Stimulated activated CD4-positive, alpha-beta T cell treated with anti-CD3 and anti-CD28 coated beads, Interleukin-1b, Interleukin-23, amount 100 ng/mL, for 4 hours (primary cell): ENCODE data around the gene LMO1.

Experiments
- DNase-seq, 2 donors: peaks; one replicate each; pipeline ENCODE4 v3.0.0-alpha.2; 2020; ENCODE audit warnings: low read depth in 2 of 2

Gene LMO1

GRCh38 chr11:8263109-8263768 is 439 bp downstream of the LMO1 start:
- DNase-seq = no peak

DNA sequence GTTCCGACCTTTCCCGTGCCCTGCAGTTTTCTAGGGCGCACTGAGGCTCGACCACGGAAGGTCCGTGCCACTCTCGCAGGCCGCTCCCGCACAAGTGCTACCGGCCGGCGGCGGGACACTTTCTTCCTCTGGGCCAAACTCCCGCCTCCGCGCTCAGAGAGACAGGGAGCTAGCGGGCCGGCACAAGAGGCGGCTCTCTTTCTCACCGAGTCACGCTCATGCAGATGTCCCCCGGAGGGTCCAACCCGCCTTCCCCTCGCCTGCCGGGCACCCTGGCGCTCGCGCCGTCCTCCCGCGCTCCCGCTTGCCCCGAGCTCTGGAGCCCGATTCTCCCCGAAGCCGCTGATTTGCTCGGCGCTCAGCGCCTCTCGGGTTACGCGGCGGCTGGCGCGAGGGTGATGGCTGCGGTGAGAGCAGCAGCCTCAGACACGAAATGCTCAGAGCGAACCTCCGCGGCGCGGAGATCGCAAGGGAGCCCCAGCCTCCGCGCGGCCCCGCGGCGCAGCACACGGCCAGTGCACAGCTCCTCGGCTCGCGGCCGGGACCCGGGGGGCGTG is 1.0 kb downstream of the LMO1 start:
- peak in 1 of 2 donors; percentile 22 for DNase-seq

DNA sequence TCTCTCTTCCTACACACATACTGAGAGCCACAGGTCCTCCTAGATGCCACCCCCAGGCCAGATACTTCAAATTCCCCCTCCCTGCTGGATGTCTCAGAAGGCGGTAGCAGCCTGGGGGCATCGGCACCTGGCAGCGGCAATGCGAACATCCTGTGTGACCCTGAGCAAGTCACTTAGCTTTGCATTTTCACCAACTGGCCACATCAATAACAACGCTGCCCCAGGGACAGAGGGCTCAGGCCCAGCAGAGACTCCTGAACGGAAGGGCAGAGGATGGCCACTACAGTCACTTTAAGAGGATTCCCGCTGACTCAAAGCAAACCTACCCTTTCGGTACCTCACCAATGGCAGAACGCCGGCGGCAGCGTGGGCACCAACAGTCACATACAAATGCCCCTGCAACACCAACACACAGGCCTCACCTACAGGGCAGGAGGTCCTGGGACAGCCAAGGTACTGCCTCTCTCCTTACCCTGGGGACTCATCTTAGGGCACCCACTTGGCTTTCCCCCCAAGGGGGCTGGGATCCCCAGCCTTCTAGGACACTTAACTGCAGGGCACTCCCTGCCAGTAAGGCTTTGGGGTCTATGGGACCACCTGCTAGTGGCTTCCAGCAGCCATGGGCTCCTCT is 1.6 kb downstream of the LMO1 start:
- no peak for DNase-seq

GRCh38 chr11:8261291-8261690 is 2.4 kb downstream of the LMO1 start:
- no peak for DNase-seq

DNA sequence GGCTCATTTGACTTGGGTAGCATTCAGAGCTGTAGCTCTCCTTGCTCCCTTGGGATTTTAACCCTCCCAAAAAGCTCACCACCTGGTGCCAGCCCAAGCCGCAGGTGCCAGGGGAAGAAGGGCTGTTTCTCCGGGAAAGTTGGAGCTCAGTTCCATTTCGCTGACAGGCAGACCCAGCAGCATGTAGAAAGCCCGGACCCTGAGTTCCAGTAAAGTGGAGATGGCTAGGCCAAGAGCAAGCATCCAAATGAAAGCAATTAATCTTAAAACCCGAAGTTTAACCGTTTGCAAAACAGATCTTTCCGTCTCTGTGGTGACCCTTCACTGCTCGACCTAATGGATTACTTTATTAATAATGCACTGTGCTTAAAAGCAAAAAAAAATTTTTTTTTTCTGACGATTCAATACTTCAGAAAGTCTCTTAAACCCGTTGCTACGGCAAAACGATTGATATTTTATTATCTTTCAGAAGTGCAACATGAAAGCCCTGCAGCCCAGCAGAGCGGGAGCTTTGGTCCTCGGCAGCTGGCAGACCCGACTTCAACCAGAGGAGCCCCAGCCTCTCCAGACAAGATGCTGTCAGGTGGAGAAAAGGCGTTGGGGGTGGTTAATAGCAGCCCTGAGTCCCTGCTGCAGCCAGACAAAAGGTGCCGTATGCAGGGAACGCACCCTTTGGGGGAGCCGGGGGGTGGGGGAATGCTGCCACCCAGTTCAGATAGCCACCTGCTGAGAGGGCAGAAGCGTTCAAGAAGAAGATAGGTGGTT is 3.3 kb downstream of the LMO1 start:
- no peak for DNase-seq

DNA sequence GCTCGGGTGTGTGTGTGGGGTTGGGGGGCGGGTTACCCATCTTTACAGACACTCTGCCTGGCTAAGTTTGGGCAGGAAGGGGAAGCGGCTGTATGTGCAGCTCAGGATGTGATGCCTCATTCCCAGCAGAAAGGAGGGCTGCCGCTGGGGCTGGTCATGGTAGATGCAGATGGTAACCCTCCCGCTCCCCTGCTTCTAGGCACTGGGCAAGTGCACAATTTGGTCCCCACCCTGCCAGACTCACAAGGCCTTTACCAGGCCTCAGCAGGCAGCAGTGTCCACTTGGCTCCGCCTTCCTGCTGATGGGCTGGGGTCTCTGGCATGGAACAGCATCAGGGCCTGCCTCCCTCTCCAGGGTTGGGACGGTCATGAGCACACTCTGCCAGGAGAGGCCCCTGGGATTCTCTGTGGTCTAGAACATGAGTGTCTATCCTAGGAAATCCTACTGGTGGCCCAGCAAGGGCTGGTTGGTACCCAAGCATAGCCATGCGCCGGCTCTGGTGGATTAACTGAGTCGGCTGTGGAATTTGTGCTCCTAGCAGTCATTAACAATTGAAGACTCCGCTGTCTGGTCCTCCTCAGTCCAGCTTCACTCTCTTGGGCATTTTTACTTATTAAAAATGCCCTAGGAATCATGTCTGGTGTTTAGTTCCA is 4.2 kb downstream of the LMO1 start:
- DNase-seq = no peak

- DNase-seq = no peak
These were observed 4.9 kb downstream of the LMO1 start for GRCh38 chr11:8258784-8259183.

DNA sequence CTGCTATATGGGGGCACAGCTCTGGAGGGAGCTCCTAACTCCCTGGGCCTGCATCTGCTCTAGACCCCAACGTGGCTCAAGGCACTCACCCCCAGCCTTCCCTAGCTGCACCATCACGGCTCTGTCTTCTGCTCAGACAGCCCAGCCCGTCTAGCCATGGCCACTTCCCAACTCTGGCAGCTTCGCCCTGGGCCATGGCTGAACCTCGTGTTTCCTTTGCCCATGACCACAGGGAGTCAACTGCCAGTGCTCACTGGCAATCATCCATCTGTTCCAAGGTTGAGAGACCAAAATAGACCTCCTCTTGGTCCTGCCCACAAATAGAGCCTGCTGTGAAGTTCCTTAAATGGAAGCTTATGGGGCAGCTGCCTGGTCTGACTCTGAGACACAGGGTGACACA is 5.4 kb downstream of the LMO1 start:
- no peak for DNase-seq

DNA sequence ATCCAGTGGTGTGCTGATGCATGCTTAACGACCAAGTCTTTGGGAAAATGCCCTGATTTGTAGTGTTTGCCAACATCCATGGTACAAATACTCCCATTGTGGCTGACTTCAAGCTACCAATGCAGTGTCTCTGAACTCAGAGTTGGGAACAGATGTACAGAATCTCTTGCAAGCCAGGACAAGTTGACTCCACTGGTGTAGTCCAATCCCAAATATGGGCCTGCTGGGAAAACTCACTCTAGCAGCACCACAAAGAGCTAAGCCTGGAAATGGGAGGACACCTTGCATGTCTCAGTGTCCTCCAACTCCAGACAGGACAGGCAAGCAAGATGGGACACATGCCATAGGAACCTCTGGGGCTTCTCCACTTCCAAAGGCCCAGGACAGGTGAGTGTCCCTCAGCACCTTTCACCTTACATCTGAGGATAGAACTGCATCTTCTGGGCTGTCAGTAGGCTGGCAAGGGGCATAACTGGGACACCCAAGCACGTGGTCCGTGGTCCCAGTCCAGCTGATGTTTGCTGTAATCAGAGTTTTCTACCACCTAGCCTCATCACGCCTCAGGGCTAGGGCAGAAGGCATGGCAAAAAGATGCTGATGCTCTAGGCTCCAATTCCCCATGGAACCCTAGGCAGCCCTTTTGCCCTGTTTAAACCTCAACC is 6.5 kb downstream of the LMO1 start:
- no peak for DNase-seq

- DNase-seq = no peak
These were observed 7.2 kb downstream of the LMO1 start for GRCh38 chr11:8256271-8257002.

DNA sequence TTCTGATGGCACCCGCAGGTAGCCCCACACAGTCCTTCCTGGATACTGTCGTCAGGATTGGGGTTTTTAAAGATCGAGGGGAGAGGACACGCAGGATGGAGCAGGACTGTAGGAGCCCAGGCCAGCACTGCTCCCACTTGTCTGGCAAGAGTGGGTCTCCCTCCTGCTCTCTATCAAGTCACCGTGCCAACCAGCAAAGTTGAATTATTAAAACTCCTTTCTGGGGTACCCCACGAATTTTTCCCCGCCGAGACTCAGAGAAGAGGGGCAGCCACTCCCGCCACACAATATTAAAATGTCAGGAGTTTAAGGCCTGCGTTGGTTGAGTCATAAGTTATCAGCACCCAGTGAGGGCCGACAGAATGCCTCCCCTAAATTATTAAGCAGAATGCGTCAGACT is 10.1 kb downstream of the LMO1 start:
- no peak for DNase-seq

DNA sequence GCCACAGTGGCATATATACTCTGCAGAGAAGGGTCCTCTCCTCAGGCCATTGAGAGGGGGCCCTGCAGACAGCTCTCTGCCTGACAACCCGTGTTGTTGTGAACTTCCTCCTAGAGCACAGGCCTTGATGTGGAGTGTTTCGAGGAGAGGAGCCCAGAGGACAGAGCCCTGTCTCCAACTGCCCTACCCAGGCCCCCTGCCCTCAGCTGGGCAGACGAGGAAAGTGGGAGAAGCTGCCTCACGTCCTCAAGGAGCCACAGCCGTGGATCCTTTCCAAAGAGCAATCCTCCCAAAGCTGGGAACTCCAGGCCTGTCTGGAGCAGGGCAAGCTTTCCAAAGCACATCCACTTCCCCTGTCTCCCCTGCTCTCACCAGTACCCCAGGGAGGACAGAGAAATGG is 10.7 kb downstream of the LMO1 start:
- DNase-seq = no peak

DNA sequence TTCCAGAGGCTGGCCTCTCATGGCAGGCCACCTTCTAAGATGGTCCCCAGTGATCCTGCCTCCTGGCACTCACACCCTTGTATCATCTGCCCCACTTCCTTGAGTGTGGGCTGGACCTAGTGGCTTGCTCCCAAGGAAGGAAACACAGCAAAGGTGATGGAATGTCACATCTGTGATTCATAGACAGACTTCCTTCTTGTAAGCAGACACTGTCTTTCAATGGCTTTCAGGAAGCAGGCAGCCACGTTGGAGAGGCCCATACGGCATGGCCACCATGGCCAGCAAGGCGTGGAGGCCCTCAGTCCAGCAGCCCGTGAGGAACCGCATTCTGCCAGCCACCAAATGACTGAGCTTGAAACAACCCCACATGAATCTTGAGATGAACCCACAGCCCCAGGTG is 11.3 kb downstream of the LMO1 start:
- no peak for DNase-seq

DNA sequence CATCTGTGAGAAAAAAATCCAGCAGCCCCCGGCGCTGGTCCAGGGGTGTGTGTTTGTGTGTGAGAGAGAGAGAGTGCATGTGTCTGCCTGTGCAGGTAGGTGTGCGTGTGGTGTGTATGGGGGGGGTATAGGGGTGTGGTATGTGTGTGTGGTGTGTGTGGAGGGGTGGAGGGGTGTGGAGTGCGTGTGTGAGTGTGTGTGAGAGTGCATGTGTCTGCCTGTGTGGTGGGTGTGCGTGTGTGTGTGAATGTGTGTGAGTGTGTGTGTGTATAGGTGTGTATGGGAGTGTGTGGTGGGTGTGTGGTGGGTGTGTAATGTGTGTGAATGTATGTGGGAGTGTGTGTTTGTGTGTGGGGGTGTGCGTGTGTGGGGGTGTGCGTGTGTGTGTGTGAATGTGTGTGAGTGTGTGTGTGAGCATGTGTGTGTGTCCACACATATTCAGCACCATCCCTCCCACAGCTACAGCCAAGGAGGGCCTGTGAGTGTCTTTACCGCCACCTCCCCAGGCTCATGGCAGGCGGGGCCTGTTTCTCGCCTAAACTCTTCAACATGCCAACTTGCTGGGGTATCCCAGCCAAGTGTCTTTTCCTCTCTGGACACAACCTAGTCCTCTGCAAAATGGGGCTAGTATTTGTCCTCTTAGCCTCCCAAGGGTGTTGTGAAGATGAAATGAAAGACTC is 11.9 kb downstream of the LMO1 start:
- no peak for DNase-seq

DNA sequence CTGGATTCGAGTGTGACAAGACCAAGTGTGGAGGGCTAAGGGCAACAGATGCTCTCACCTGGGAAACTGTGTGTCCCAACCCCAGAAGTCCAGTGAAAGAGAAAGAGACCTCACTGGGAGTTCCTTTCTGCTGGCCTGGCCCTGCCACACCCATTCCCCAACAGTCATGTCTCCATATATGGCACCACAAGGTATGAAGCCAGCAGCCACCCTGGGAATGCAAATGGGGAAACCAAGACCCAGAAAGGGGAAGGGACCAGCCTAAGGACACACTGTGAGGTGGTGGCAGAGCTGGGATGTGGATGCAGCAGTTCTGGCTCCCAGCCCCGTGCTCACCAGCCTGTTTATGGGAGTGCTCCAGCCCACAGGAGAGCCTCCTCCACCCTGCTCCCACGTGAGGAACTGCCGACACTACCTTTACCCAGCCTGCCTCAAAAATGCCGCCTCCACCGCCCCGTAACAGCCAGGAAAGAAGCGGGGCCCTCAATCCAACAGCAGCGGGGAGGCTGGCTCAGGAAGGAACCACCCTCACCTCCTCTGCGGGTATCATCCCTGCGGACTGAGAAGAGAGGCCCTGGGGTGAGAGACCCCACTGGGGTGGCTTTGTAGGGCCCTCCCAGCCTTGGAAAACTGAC is 12.6 kb downstream of the LMO1 start:
- no peak for DNase-seq

GRCh38 chr11:8250434-8250833 is 13.2 kb downstream of the LMO1 start:
- DNase-seq = no peak

DNA sequence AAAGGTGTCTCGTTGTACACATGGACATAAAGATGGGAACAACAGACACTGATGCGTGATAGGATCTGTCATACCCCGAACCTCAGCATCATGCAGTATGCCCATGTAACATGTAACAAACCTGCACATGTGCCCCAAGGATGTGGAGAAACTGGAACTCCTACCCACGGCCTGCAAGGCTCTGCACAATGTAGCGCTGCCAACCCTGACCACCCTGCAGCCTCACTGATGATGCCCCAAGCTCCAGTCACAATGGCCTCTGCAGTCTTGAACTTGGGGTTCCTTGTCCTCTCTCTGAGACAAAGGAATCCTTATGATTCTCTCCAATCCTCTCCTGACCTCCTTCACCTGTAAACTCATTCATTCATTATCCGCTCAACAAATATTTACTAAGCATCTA is 14.2 kb downstream of the LMO1 start:
- DNase-seq = no peak

GRCh38 chr11:8248786-8249185 is 14.9 kb downstream of the LMO1 start:
- no peak for DNase-seq

- peak in 1 of 2 donors; percentile 7 for DNase-seq
These were observed 16.4 kb downstream of the LMO1 start for GRCh38 chr11:8247312-8247711.

DNA sequence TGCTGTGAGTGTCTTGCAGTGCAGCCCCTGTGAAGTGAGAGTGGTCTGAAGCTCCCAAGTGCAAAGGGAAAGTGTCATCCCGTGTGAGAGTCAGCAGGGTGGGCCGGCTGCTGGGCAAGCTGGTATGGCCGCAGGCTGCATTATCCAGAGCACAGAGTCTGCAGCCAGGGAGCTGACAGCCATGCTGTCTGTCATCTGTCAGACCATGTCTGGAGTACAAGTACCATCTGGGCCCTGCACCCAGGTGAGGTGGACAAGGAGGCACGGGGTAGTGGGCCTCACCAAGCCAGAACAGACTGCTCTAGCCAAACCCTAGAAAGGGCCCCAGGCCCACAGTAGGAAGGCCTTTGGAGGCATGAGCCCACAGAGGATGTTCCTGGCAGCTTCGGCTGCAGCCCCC is 20.2 kb downstream of the LMO1 start:
- DNase-seq = no peak
